NCI-H2227 treated with DMSO at 0.1 percent for 48 hours (cell line): ENCODE results near the gene TMEM204.

Experiments used
- DNase-seq: peaks from one replicate; lab custom pipeline; 2025; lab: John Stamatoyannopoulos, UW

Gene TMEM204

DNA sequence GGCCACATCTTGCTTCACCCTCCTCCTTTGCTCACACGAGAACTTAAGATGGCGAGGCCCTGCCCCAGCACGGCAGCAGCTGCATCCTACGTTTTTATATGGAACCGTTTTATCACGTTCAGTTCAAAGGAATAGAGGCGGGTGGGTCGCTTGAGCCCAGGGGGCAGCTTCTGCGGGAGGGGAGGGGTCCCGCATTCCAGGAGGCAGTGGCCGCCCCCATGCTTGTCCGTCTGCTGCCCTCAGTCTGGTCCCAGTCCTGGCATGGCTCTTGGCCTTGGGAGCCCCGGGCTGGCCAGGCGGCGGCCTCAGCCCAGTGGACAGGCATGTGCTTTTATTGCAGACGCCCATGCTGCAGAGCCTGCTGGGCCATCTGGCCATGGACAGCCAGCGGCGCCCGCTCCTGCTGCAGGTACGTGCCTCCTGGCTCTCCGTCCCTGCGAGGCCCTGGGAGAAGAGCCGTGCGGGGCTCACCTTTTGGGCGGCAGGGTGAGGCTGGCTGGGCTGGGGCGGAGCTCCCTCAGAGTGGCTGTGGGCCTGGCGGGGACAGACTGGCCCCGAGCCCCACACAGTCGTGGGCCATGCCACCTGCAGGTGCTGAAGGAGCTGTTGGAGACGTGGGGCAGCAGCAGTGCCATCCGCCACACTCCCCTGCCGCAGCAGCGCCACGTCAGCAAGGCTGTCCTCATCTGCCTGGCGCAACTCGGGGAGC lies 33.6 kb upstream of the TMEM204 start:
- no peak for DNase-seq

DNA sequence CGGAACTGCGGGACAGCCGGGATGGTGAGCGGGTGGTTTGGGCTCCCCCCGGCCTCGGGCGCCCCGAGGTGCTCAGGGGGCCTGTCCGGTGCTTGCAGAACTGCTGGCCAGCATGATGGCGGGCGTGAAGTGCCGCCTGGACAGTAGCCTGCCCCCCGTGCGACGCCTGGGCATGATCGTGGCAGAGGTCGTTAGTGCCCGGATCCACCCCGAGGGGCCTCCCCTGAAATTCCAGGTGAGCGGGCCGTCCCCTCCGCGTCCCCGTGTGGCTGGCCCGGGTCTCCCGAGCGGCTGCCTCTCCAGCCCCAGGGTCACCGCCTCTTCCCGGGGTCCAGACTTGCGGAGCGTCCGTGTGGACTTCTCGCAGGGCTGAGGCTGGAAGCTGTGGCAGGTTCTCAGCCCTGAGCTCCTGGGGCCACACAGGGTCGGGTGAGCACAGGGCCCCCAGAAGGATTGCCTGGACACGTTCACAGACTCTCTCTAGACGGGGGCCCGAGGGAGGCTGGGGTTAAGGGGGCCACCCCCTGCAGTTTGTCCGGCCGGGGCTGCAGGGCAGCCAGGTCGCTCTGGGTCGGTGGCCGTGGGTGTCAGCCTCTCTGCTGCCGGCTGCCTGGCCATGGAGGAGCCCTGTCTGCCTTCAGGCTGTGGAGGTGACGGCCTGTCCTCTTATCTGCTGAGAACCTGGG lies 32.9 kb upstream of the TMEM204 start:
- no peak for DNase-seq

DNA sequence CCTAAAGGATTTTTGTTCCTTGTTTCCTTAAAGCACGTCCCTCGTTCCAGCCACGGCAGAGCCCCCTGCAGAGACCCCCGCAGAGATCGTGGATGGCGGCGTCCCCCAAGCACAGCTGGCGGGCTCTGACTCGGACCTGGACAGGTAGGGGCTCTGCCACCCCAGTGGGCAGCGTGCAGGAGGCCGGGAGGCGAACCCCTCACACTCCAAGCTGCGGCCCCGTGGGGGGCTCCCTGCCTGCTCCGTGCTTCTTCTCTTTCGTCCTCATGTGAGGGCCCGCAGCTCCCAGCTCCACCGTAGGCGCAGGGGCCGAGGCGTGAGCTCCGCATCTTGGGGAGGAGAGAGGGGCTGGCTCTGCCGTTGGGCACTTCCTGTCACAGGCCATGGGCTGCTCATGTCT lies 31.8 kb upstream of the TMEM204 start:
- no peak for DNase-seq

DNA sequence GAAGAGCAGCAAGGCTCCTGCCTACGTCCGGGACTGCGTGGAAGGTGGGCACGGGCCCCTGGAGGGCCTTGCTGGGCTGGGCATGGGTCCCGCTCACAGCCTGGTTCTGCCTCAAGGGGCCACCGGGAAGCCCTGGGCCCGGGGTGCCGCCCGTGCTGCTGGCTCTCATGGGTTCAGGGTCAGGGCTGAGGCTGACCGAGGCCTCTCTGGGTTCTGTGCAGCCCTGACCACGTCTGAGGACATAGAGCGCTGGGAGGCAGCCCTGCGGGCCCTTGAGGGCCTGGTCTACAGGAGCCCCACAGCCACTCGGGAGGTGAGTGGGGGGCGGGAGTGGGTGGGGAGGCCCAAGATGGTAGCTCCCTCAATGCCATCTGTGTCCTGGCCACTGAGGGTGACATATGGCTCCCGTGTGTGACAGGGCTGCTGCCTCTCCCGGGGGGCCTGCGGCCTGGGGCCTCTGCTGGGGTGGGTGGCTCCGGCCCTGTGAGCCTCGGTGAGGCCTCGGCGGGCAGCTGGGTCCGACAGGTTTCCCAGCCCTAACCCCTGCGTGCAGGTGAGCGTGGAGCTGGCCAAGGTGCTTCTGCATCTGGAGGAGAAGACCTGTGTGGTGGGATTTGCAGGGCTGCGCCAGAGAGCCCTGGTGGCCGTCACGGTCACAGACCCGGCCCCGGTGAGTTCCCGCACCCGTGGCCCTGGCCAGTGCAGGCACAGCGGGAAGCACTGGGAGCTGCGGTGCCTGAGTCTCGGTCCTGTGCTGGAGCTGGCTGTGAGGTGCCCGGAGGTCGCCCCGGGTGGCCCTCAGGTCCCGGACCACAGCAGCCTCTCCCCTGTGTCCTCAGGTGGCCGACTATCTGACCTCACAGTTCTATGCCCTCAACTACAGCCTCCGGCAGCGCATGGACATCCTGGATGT lies 31.1 kb upstream of the TMEM204 start:
- DNase-seq, result no peak

DNA sequence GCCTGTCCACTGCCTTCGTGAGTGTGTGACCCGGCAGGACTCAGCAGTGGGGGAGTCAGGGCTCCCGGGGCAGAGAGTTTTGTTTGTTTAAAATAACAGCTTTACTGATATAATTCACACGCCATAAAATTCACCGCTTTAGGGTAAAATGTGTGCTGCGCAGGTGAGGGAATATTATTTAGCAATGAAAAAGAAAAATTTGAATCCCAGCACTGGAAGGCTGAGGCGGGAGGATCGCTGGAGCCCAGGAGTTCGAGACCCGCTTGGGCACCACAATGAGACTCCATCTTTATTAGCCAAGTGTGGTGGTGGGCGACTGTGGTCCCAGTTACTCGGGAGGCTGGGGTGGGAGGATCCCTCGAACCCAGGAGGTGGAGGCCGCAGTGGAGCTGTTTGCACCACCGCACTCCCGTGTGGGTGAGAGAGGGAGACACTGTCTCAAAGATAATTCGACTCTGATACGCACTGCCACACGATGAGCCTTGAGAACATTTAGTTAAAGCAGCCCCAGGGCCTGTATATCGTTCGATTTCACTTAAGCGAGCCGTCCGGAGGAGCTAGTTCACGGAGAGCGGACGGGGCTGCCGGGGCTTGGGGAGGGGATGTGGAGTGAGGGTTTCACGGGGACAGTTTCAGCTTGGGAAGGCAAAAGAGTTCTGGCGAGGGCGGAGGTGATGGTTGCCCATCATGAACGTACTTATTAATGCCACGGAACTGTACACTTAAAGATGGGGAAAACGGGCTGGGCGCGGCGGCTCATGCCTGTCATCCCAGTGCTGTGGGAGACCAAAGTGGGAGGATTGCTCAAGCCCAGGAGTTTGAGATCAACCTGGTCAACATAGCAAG lies 30.1 kb upstream of the TMEM204 start:
- DNase-seq, result no peak

DNA sequence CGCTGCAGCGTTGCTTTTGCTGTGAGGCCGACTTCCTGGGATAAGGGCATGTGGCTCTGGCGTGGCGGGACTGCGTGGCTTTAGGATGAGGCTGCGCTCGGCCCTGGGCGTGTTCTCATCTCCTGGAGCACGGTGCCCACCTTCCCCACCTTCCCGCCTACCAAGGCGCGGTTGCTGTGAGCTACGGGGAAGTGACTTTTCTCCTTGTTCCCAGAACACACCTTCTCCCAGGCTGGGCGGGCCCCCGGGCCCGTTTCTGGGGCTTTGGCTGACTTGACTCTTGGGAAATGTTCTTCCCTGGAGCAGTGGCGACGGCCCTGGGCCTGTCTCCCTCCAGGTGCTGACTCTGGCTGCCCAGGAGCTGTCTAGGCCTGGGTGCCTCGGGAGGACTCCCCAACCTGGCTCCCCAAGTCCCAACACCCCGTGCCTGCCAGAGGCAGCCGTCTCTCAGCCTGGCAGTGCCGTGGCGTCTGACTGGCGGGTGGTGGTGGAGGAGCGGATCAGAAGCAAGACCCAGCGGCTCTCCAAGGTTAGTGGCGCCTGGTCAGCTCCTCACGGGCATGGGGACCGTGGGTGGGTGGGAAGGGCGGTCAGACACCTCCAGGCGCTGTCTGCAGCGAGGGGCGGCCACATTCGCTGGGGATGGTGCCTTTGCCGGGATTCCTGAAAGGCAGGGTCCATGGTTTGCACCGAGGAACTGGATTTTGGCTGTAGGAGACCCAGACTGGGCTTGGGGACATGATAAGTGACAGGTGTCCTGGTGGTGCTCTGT lies 28.2 kb upstream of the TMEM204 start:
- no peak for DNase-seq

DNA sequence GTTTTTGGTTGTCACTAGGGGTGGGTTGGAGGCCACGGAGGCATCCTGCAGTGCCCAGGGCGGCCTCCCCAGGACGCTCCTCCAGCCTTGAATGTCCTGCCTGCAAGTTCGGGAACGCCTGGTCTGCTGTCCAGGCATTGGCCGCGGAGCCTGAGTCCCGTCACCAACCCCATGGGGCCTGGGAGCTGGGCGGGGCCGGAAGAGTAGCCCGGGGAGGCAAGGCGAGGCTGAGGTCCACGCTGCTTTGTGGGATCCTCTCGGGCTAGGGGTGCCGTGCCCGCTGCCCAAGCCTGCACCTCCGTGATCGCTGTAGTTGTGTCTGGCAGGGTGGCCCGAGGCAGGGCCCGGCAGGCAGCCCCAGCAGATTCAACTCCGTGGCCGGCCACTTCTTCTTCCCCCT lies 27.6 kb upstream of the TMEM204 start:
- no peak for DNase-seq

DNA sequence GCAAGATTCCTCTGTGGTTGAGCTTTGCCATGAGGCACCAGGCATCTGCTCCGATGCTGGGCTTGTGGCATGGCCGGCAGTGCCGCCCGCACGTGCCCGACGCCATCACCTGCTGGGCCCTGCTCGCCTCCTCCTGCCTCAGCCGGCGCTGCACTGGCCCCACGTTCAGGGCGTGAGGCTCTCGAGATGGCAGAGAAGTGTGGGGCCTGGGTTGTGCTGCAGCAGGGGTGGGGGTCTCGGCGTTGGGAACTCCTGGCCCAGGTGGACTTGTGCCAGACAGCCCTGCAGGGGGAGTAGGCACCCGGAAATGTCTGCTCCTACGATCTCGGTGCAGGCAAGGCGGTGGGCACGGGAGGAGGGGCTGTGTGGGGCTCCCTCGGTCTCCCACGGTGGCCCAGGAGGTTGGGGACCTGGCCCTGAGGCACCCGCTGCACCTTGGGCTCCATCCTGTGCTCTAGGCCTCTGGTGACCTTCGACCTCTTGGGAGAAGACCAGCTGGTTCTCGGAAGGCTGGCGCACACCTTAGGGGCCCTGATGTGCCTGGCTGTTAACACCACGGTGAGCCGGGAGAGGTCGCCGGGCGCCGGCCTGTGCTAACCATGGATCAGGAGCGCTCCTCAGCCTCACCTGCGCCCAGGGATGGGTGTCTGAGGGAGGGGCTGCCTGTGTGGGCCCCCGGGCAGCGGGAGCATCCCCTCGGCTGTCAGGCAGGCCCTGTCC lies 26.8 kb upstream of the TMEM204 start:
- no peak for DNase-seq

DNA sequence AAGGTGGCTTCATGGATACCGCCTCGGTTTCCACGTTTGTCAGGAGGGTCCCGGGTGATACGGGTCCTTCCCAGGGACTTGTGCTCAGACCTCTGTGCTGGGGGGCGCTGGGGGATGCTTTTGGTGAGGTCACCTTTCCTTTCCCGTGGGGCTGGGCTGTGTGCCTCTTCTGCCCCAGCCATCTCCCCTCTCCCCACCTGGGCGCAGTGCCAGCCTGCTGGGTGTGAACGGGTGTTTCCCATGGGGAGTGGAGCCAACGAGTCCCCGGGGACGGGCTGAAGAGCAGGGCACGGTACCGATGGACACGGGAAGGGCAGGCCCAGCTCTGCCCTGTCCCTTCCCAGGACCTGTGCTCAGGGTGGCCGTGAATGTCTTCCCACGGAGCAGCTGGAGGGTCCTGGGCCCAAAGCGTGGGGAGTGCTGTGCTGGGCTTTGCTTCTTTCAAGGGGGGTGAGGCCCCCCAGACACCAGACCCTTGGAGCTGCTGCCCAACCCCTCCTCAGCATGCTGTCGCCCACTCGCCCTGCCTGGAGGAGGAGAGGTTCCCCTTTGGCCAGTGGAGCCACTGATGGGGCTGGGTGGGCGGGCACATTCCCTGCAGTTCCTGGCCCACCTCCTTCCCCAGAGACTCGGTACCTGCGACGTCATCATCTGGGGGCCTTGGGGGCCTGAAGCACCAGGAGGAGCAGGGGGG lies 24.8 kb upstream of the TMEM204 start:
- DNase-seq, result no peak

DNA sequence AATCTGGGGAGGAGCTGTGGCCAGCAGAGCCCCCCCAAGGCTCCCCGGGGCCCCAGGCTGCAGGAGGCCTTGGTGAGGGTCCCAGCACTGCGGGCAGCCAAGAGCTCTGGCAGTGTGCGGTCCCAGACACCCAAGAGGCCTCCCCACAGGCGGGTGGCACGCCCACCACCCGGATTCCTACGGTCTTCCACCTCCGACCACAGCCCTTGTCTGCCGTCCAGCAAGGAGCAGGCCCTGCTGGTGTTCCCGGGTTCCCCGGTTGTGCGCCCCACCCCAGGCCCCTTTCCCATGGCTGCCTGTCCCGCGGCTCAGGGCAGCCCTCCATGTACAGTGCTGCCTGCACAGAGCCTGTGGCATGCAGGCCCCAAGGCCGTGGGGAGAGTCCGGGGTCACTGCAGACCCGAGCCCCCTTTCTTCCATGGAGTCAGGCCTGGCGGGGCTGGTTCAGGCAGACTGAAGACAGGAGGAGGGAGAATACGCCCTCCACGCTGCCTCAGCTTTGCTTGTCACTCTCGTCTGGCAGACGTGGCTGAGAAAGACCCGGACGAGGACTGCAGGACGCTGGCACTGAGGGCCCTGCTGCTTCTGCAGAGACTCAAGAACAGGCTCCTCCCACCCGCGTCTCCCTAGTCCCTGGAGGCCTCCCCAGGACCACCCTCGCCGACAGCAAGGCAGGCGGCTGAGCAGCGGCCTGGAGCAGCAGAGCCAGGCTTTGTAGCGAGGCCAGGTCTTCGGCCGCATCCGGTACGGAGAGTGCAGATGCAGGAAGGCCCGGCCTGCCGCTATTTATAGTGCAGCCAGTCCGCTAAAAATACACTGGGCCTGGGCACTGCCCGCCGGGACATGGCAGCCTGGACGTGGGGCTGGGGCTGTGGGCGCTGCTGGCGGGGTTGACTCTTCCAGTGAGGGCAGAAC lies 23.9 kb upstream of the TMEM204 start:
- no peak for DNase-seq

DNA sequence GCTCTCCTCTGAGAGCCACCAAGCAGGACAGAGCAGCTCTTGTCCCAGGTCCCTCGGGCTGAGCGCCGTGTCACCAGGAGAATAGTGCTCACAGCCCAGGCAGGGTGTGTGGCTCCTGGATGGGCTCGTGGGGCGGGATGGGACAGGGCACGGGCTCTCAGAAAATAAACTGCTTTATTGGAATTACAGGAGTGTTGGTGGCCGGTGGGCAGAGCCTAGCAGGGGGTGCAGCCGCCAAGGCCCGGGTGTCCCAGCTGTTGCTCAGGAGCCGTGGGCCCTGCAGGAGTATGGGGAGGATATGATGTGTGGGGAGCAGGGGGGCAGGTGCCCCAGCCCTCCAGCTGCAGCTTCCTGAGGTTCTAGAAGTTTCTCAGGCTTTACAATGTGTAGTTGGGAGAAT lies 23.2 kb upstream of the TMEM204 start:
- DNase-seq, result no peak

DNA sequence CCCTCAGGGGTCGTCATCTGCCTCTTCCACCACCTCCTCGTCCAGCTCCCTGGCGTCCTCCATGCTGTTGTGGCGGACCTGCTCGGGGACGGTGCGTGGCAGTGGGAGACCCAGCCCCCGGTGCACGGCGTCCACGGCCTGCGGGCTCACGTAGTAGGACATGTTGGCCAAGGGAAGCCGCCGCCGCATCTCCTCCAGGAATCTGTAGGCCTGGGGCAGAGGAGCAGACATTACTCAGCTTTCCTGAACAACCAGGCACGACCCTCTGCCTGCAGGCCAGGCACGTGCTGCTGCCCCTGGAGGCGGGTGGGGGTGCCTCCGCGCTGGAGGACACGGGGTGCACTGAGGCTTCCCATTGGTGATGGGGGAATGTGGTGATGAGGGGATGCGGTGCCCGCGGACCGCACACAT lies 22.5 kb upstream of the TMEM204 start:
- DNase-seq, result no peak

DNA sequence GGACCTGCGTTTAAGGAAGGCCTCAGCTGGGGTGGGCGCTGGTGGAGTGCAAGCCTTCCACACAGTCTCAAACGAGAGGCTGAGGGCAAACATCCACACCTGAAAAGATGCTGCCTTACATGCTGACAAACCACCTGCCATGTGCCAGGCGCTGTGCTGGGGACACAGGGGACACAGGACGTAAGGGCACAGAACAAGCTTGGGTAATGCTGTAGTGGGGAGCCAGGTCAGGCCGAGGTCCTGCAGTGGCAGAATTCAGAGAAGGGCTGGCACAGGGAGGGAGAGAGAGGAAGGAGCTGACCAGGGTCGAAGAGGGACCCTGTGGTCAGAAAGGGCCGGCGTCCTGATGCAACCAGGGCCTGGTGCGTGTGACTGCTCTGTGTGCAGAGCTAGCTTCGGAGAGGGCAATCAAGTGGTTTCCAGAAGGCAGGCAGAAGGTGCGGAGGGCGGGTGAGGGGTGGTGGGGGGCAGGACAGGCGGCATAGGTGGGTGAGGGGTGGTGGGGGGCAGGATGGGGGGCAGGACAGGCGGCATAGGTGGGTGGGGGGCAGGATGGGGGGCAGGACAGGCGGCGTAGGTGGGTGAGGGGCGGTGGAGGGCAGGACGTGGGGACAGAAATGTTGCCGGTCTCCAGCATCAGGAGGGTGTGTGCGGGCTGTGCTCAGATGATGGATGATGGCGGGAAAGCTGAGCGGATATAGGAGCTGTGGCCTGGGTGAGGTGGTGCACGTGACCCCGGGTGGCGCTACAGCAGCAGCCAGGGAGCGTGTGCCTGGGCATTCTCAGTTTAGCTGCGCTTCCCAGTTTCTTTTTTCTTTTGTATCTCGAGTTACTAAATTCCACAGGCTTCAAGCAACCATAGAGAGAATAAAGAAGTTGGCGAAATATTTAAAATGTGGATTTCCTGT lies 21.6 kb upstream of the TMEM204 start:
- DNase-seq, result no peak

DNA sequence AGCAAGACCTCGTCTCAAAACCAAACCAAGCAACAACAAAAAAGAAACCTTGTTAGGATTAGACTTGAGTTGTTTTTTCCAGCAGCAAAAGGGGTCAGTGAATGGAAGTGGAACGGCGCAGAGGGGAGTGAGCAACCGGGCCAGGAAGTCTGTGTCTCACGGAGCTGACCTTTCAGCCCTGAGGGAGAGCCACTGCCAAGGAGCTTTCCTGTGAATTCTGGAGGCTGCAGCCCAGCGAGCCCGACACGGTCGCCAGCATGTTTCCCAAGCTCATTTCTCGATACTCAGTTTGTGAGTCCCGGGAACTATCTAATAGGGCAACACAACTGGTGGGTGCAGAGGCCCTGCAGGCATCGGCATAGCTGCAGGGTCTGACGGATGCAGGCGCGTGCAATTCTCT lies 20.7 kb upstream of the TMEM204 start:
- DNase-seq, result no peak

DNA sequence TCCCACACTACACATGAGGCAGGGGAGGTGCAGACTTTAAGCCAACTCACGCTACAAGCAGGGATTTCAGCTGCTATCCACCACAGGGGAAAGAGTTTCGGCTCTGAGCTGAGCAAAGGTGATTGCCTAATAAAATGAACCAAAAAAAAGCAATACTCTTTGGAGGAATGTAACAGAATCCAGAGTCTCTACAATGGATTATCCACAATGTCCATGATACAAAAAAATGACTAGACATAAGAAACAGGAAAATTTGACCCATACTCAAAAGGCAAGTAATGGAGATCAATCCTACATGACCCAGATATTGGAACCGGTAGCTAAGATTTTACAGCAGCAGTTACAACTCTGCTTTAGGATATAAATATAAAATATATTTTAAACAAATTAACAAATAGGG lies 19.0 kb upstream of the TMEM204 start:
- DNase-seq, result no peak

DNA sequence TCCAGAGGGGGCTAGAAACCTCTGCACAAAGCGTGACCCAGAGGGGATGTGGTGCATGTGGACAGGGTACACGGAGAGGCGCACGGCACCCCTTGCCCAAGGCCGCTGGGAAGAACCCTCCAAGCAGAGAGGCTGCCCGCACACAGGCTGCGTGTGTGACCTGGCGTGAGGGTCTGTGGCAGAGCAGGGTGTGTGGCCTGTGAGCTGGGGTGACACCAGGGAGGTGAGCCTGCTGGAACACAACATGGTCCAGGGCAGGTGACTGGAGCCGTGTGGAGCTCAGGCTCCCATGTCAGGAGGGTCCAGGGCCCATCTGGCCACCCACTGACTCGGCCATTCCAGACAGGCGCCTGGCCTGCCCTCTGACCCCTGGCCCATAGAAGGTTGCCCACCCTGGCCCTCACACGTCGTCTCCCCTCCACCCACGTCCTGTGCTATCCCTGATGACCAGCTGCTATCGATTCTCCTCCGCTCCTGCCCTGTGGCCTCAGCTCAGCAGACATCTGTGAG lies 14.8 kb upstream of the TMEM204 start:
- DNase-seq, result no peak

DNA sequence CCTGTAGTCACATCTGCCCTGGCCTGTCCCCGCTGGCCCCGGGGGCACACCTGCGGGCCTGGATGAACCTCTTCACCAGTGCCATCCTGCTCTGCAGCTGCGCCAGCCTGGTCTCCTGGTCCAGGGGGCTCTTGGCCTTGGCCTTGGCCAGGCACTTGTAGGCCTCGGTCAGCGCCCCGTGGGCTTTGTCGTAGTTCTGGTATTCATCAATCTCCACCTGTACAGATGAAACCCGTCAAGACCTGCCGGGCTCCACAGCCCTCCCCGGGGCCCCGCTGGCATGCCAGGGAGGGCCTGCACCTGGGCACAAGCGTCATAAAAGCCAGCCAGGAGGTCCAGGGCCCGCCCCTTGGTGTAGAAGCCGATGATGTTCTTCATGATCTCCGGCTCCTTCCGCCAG lies 13.6 kb upstream of the TMEM204 start:
- no peak for DNase-seq

DNA sequence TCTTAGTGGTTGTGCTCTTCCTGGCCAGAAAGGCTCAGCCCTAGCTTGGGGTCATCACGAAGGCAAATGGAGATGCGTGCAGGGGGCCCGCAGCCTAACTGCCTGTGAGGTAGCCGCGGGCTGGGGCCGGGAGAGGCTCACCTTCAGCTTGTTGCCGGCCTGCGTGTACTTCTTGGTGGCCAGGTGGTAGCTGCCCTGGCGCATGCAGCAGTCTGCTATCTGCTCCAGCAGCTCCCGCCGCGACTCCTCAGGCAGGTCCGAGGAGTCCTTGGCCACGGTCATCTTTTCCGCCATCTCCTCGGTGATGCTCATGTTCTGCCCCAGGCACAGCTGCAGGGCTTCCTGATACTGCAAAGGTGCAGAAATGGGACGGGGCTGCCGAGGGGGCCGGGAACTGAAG lies 13.0 kb upstream of the TMEM204 start:
- no peak for DNase-seq
